DND-41 (cell line): Measurements from ENCODE around the gene ABCB11.

Experiments
- CTCF ChIP-seq: IDR thresholded peaks from 2 replicates; pipeline ENCODE4 v1.5.1; 2012; ENCODE audit warnings: borderline replicate concordance, low read length, moderate library complexity, mild to moderate bottlenecking; ENCODE audit not compliant: poor library complexity, severe bottlenecking; ENCODE audit errors: extremely low read depth
- EZH2 ChIP-seq: IDR thresholded peaks from 3 replicates; pipeline ENCODE4 v1.6.1; 2012; ENCODE audit warnings: borderline replicate concordance, low read depth, mild to moderate bottlenecking, moderate library complexity, low read length, inconsistent platforms; ENCODE audit not compliant: severe bottlenecking

DNA sequence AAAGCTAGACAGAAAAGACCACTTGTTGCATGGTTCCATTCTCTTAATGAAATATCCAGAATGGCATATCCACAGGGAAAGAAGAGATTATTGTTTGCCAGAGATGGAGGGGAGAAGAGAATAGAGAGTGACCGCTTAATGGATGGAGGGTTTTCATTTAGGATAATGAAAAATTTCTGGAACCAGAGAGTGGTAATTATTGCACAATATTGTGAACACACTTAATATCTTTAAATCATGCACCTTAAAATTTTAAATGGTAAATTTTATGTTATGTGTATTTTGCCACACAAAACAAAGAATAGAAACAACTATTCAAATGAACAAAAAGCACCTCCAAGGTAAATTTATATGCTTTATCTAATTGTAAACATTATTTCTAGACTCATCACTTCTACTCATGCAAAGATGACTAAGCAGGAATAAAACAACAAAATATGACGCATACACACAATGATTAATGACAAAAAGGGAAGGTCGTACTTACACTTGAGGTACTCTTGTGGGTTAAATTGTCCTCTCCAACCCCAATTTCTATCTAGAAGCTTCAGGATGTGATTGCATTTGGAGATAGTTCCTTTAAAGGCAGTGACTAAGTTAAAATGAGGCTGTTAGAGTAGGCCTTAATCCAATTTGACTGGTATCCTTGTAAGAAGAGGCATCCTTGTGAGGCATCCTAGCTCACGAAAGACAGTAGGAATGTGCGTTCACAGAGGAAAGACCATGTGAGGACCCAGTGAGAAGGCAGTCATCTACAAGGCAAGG, 19.5 kb upstream of the ABCB11 start:
- no peak for TF ChIP-seq EZH2
- no peak for TF ChIP-seq CTCF
